Ovary (tissue), 3 donors: ENCODE results near the gene SLC44A1.

Experiments used
- CTCF ChIP-seq, 3 donors: fragments of 450-650 bp in 2 of 3; fragments of 200-600 bp in 1 of 3; IDR thresholded peaks; one replicate each; pipeline versions ENCODE4 v1.5.1 to v1.8.0; 2016 to 2022; ENCODE audit warnings: antibody characterized with exemption in 3 of 3, mild to moderate bottlenecking in 1 of 3
- EP300 ChIP-seq: sonication (generic); formaldehyde crosslinking; IDR thresholded peaks from one replicate; pipeline ENCODE4 v1.6.1; 2017; ENCODE audit warnings: antibody characterized with exemption
- POLR2A ChIP-seq: fragments of 450-650 bp; IDR thresholded peaks from one replicate; pipeline ENCODE4 v1.6.1; 2017; ENCODE audit warnings: antibody characterized with exemption, mild to moderate bottlenecking, moderate library complexity
- donor health status: DM: no; HTN: no; CAD: no.

DNA sequence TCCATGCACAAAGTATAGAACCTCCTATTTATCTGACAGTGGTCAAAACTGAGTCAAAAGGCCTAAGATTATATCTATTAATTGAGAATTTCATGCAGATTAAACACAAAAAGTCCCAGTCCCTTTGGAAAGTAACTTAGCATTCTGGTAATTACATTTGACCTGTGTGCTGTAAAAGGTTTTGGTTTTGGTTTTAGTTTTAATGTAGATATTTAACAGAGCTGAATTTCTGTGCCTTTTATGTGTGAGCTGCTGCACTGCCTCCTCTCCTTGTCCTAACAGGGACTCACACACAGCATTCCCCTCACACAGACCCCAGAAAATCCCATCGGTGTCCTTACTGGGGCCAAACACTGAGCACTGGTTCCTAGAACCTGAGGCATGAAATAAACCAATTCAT, 172.4 kb downstream of the SLC44A1 start:
- no peak for TF ChIP-seq CTCF (IDR thresholded peaks at IDR 0.05)
- TF ChIP-seq POLR2A: no peak
- TF ChIP-seq EP300: no peak
